ENCODE measurements around the gene GTF3A. TPM values are rescaled to one million over a fixed set of nuclear protein-coding genes. Genes with fewer than 3 reads are reported as not detected.

Gene GTF3A
- total RNA-seq, 1 experiment from 2014 or later: 126 TPM

DNA sequence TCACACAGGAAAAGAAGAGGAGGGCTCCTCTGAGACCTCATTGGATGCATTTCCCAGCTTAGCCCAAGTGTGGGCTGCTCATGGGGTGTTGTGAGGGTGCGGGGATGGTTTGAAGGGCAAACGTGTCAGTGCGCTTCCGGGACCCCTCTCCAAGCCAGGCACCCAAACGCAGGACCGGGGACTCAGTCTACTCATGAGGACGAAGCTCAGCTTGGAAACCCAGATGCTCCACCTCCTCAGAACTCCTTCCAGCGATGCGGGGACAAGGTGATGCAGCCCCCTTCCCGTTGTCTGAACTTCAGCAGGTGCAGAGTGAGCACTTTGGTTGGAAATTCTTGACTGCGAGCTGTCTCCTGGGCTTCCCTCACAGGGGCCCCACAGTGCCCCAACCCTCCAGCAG lies 59.0 kb downstream of the GTF3A start:
- ChIA-PET CTCF (no interaction called here), POLR2A (ENCODE audit: low non-redundant PET) (no interaction called here)
- H3K36me3 ChIP-seq (ENCODE audit: insufficient read depth, low read length, poor library complexity, severe bottlenecking): no peaks in the 10 kb centered on the region
- H3K4me1 ChIP-seq (ENCODE audit: insufficient read depth, low read length, poor library complexity, severe bottlenecking): no peaks in the 10 kb centered on the region
- intact Hi-C loops (cut with micrococcal nuclease; ENCODE audit: unreplicated experiment): no loop called here
- no peaks in the 10 kb centered on the region for H3K27me3 ChIP-seq (replicated peaks; ENCODE audit: insufficient read depth, low read depth, low read length, poor library complexity)
- no peak for TF ChIP-seq EZH2 (IDR thresholded peaks at IDR 0.05; ENCODE audit: borderline replicate concordance, low read depth, low read length, poor library complexity, severe bottlenecking)
- TF ChIP-seq, protein P1, sequence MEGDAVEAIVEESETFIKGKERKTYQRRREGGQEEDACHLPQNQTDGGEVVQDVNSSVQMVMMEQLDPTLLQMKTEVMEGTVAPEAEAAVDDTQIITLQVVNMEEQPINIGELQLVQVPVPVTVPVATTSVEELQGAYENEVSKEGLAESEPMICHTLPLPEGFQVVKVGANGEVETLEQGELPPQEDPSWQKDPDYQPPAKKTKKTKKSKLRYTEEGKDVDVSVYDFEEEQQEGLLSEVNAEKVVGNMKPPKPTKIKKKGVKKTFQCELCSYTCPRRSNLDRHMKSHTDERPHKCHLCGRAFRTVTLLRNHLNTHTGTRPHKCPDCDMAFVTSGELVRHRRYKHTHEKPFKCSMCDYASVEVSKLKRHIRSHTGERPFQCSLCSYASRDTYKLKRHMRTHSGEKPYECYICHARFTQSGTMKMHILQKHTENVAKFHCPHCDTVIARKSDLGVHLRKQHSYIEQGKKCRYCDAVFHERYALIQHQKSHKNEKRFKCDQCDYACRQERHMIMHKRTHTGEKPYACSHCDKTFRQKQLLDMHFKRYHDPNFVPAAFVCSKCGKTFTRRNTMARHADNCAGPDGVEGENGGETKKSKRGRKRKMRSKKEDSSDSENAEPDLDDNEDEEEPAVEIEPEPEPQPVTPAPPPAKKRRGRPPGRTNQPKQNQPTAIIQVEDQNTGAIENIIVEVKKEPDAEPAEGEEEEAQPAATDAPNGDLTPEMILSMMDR (conservative IDR thresholded peaks at IDR 0.05; ENCODE audit: low read depth, low read length): no peak
- H3K4me3 ChIP-seq (ENCODE audit: low read depth, low read length, poor library complexity, severe bottlenecking): no peak overlapping the region
- H3K9me3 ChIP-seq (ENCODE audit: low read depth, low read length, poor library complexity, severe bottlenecking): no peaks in the 10 kb centered on the region
- no peak overlapping the region for H3K27ac ChIP-seq (ENCODE audit: low read depth, low read length, poor library complexity, severe bottlenecking)
- BruUV-seq (replicated peaks): no TSS peak
- no peak for DNase-seq (ENCODE audit: low spot score)

Other genes with a start within 250 kb of the GTF3A start
- gene RPL21, start 173.1 kb upstream of the GTF3A start, total RNA-seq (2021): 906 and 986 TPM in 2 replicates
- 0.85 and 1.1 TPM in 2 replicates for gene RASL11A, start 153.8 kb upstream of the GTF3A start, total RNA-seq (2021)
- gene MTIF3, start 25.9 kb downstream of the GTF3A start, total RNA-seq (2021): 34.4 and 37.1 TPM in 2 replicates
- 5.9 and 6.4 TPM in 2 replicates for gene LNX2, start 195.9 kb downstream of the GTF3A start, total RNA-seq (2021)
- 116 and 118 TPM in 2 replicates for gene POLR1D, start 197.3 kb downstream of the GTF3A start, total RNA-seq (2021)